Dermis blood vessel endothelial cell (primary cell): ENCODE data around the gene LBP. TPM values are rescaled to one million over a fixed set of nuclear protein-coding genes. Genes with fewer than 3 reads are reported as not detected.
"Not testable (repeated sequence)": the region's sequence is repeated elsewhere in the genome, so short reads cannot be mapped to it uniquely, and the experiment has no call there.

Experiments used
- DNase-seq: peaks from one replicate; pipeline ENCODE4 v3.0.0; 2010
- total RNA-seq: library from RNA; depleted of rRNA; stranded (reverse); fragments of >200 nt; gene quantifications from 2 replicates; pipeline ENCODE4 v1.2.3, GENCODE V29; 2014

The LBP gene
- total RNA-seq, 1 donor from 2014 or later, result not detected

DNA sequence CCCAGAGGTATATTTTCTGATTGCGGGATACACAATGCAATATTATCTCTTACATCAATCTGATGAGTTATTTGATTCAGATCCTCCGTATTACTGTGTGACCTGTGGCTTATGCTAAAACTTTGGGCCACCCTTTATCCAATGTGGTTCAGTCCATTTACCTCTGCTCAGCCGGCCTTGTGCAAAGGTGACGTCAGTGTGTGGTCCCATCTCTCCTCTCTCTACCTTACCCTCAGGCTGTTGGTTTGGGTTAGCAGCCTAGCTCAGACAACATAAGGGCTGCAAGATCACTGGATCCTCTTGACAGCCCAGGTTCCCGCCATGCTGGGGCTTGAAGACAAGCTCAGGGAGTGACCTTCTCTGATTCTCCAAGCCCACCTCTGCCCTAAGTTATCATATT lies 55.8 kb downstream of the LBP start:
- DNase-seq, result no peak

DNA sequence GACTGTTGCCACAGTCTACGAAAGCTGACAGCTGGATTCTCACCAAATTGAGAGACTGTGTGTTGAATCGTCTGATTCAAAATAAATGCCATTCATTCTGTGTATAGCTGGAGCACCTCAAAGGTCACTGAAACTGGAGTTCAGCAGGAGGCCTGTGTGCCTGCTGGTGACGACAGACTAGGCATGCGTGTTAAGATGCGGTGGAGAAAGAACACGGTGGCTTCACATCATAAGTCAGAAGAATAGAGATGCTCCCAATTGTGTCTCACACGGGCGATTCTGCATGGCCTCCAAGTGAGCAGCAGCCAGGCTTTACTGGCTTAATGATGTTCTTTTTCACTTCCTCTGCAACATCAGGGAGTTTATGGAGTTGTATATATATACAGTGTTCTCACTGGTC lies 56.5 kb downstream of the LBP start:
- no peak for DNase-seq

DNA sequence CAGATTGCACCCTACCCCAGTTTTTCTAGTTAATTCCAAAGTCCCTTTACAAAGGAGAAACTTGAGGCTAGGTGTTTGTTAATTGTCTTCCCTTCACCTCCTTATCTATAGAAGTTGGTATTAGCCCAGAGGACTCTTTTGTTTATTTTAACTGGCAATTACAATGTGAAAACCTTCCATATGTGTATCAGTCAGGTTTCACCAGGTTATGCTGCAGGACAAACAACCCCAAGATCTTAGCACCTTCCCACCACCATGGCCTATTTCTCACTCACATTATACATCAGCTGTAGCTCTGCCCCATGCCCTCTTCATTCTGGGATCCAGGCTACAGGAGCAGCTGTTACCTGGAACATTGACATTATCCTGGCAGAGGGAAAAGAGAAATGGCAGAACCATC lies 57.7 kb downstream of the LBP start:
- no peak for DNase-seq

DNA sequence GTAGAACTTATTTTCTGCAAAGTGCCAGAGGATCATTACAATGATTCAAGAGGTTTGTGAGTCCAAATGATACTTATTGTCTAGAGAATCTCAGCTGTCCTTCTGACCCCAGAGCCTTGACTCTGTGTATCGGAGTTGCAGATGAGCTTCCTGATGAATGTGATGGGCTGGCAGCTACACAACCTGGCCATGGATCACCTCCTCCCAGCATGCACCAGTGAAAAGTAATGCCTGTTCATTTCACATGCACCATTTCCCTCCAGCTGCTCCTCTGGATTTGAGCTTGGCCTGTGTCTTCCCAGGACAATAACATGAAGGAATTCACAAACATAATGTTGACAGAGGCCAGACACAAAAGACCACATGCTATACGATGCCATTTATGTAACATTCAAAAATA lies 58.9 kb downstream of the LBP start:
- no peak for DNase-seq

DNA sequence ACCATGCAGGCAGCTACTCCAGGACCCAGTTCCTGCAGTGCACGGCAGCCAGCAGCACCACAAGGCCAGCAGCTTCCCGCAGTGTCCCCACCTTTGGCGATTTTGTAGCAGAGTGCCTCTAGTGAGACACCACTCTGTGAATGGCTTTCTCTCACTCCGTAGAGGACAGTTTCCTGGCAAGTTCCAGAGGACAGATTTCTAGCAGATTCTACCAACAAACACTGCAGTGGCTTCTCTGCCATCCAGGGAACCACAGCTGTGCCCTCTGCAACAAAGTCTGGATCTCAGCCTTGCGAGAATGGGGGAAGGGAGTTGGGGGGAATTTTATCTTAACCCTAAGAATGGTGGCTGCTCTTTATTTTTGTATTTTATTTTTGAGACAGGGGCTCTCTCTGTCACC lies 60.2 kb downstream of the LBP start:
- DNase-seq, result no peak

DNA sequence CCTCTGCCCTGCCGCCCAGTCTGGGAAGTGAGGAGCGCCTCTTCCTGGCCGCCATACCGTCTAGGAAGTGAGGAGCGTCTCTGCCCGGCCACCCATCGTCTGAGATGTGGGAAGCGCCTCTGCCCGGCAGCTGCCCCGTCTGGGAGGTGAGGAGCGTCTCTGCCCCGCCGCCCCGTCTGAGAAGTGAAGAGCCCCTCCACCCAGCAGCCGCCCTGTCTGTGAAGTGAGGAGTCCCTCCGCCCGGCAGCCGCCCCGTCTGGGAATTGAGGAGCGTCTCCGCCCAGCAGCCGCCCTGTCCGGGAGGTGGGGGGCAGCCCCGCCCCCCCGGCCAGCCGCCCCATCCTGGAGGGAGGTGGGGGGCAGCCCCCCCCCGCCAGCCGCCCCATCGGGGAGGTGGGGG lies 61.0 kb downstream of the LBP start:
- no peak for DNase-seq

DNA sequence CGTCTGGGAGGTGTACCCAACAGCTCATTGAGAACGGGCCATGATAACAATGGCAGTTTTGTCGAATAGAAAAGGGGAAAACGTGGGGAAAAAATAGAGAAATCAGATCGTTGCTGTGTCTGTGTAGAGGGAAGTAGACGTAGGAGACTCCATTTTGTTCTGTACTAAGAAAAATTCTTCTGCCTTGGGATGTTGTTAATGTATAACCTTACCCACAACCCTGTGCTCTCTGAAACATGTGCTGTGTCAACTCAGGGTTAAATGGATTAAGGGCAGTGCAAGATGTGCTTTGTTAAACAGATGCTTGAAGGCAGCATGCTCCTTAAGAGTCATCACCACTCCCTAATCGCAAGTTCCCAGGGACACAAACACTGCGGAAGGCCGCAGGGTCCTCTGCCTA lies 61.5 kb downstream of the LBP start:
- not testable (repeated sequence) for DNase-seq

DNA sequence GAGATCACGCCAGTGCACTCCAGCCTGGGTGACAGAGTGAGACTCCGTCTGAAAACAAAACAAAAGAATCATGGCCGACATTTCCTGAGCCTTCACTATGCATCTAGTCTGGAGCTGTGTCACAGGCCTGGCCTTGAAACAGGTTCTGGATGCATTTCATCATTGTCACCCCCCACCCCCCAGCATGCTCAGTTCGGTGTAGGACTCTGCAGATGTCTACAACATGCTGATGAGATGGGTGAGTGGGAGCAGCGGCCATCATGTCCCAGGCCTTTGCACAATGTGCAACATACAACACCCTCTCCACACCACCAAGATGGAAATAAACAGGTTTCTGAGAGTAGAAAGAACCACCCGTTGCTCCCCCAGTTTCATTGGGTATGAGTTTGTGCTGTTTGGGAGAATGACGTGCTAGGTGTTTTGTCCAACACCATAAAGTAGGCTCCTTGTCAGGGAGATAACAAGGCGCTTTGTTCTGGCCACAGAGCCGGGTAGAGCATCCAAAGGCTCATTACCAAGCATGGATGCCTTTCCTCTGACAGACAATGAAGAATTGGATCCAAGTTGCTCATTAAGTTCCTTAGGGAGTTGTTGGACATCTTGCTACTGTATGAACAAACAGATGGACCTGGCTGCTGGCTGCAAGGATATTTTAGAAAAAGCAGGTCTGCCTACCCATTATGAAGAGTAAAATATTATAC lies 66.7 kb downstream of the LBP start:
- DNase-seq, result no peak

DNA sequence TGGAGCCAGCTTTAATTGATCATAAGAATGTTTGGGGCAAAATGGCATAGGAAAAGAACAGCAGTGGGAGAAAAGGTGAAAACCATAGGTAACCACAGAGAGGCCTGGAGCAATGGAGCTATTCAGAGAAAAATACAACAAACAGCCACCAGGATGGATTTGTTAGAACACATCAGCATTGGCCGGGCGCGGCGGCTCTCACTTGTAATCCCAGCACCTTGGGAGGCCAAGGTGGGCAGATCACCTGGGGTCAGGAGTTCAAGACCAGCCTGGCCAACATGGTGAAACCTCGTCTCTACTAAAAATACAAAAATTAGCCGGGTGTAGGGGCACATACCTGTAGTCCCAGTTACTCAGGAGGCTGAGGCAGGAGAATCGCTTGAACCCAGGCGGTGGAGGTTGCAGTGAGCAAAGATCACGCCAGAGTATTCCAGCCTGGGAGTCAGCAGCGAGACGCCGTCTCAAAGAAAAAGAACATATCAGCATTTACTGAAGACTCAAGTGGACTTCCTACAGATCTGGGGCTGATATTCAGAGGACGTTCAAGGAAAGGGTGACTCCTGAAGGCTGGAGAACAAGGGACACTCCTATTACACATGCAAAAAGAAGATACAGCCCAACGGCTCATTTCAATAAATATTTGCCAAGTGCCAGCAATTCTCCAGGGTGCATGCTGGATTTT lies 68.6 kb downstream of the LBP start:
- no peak for DNase-seq

DNA sequence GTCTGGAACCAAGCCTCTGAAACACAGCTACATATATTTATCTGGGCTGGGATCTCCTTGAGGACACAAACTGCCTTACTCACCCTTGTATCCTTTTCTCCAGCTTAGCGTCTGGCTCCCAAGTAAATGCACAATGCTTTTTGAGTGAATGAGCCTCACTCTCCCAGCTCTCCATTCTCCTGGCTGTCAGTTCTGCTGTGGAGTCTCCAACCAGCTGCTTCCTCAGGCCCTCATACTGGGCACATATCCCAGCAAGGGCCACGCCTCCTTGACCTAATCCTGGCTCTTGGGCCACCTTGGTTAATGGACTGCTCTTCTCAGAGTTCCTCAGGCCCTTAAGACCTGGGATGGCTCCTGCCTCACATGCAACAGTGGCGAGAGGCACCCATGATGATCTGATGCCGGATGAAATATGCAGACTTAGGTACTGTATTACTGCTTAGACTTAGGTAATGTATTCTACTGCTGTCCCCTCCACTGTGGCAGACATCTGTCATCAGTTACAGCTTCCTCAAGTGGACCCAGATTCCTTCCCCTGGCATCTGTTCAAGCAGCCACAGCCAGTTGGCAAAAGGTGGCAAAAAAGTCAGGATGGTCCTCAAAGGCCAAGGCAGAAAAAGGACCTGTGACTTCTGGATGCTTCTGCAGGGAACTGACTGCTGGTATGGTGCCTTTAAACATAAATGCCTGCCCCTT lies 72.4 kb downstream of the LBP start:
- DNase-seq, result peak; percentile 89

DNA sequence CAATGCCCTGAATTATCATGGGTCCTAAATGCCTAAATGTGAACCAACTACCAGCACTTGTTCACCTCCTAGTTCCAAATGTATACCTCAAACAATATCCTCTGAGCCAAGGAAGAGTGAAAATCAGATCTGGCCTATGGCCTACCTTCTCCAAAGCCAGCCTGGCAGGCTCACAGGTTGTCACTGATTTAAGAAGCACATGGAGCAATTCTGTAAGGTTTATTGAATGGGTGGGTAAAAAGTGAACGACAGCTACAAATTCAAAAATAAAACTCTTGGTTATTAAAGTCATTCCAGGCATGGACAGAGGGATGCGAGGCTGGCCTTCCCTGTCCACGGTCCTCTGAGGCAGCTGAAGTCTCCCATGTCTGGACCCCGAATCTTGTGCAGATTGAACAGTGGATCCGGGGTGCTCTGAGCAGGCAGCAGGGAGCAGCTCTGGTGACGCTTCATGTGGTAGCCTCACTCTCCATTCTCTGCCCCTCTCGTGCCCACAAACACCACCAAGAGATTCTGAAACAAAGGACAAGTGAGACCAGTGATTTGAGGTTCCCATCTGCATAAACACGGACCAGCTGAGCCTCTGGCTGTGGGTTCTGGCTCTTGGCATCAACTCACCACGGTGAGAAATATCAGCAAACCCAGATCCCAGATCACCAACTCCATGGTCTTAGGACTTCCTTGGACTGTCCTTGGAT lies 74.3 kb downstream of the LBP start:
- no peak for DNase-seq

DNA sequence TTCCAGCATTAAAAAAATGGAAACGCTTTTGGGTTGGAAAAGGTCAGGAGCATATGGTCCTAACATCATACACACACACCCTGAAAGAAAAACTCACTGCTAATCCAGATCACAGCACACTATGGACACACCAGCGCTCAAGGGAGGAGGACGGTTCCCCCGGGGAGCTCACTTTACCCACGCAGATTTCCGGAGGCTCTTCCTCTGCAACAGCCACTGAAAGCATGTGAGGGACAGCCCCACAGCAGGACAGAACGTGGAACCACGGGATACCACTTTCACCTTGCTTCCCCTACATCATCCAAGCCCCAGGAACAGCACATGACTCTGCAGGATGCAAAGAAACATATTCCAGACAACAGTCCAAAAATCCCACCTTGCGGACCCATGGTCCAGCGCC lies 75.6 kb downstream of the LBP start:
- DNase-seq, result no peak

DNA sequence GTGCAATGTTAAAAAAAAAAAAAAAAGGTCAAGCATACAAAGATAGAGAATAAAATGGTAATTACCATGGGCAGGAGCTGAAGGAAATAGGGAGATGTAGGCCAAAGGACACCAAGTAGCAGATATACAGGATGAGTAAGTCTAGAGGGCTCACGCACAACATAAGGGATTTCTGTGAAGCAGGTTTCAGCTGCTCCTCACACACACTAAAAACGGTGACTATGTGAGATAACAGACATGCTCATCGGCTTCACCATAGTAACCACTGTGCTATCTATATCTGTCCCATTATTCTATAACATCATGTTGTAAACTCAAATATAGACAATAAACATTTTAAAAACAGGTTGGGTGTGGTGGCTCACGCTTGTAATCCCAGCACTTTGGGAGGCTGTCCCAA lies 77.3 kb downstream of the LBP start:
- DNase-seq, result no peak

DNA sequence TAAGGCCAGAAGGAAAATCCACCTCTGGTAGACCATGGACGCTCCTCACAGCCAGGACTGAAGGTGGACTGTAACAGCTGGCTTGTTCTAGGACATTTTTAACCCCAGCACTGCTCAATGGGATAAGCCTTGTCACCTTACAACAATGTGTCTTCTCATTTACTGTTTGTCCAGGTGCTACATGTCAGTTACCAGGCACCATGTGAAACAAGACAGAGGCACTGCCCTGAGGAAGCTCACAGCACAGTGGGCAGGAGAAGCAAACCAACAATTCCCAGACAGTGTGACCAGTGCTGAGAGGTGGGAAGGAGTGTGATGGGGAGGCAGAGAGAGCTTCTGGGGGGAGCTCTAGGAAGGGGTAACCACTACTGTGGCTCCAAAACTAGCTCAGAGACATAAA lies 78.1 kb downstream of the LBP start:
- DNase-seq, result no peak

DNA sequence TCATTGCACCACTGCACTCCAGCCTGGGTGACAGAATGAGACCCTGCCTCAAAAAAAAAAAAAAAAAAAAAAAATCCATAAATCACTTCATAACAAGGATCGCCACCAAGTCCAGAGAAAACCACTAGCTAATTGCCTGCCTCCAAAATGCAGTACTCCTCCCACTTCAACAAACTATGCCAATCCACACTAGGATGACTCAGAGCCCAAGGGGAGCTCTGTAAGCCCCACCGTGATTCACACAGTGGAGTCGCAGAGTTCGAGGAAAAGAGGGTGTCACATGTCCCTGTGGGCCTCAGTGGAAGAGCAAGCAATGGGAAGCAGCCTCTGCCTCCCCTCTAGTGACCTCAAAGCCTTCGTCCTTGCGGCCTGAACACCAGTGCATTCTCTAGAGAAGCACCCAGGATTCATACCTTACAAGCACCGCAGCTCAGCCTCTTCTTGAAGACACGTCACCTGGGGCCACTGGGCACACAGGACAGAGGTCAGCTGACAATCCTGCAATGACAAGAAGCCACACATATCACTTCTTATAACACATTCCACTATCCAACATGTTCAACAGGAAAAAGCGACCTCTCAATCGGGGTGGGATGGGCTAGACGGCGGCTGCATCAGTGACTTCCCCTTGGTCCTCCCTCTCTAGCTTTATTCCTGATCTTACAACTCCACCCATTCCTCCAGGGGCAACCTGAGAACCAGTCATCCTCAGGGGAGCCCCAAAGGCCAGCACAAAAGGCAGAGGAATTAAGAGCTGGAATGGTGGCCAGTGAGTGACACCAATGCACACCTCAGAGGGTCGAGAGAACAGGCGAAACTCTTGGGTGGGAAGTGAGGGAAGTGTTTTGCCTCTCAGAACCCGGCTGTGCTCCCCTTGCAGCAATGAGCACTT lies 80.0 kb downstream of the LBP start:
- DNase-seq, result peak; percentile 66

Other genes starting within 250 kb of the LBP start
- 401 and 1,564 TPM in 2 replicates for gene TGM2, start 181.2 kb upstream of the LBP start, total RNA-seq
- gene KIAA1755, start 85.7 kb upstream of the LBP start, total RNA-seq, result 0.05 and 0.51 TPM in 2 replicates
- not detected in 2 replicates for gene BPI, start 42.3 kb upstream of the LBP start, total RNA-seq
- gene SNHG17, start 88.8 kb downstream of the LBP start, total RNA-seq, result 6.7 and 11.6 TPM in 2 replicates
- gene RALGAPB, start 126.4 kb downstream of the LBP start, total RNA-seq, result 28.4 and 29.1 TPM in 2 replicates
- not detected in 2 replicates for gene ADIG, start 234.7 kb downstream of the LBP start, total RNA-seq